Stimulated activated CD4-positive, alpha-beta T cell treated with anti-CD3 and anti-CD28 coated beads, TNF-alpha, amount 100 ng/mL, for 1 hour (primary cell): ENCODE measurements around the gene RHOT1.
"Not testable (repeated sequence)": the region's sequence is repeated elsewhere in the genome, so short reads cannot be mapped to it uniquely, and the experiment has no call there.

Experiments
- DNase-seq, 3 donors: peaks; one replicate each; pipeline ENCODE4 v3.0.0-alpha.2; 2020; ENCODE audit warnings: low read depth in 3 of 3, low spot score in 1 of 3

RHOT1 gene

GRCh38 chr17:32222621-32223020, 80.3 kb downstream of the RHOT1 start:
- no peak for DNase-seq

DNA sequence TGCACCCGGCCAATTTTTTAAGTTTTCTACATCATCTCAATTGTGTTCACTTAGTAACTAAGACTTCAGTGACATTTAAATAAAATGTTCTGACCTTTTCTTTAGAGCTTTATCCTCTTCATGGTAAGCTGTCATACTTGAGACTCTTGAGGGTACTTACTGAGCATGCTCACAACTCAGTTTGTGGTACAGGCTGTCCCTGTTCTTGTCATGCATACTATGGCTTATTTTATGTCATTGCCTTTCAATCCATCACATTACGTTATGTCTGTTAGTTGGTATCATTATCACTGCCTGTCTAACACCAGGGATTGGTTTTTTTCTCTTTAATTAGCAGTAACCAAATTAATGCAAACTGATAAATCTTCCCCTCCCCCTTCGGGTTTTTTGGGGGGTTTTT, 81.4 kb downstream of the RHOT1 start:
- DNase-seq, result no peak

- DNase-seq, result no peak
These were observed 84.6 kb downstream of the RHOT1 start for GRCh38 chr17:32226886-32227285.

GRCh38 chr17:32227910-32228309, 85.6 kb downstream of the RHOT1 start:
- DNase-seq, result no peak

DNA sequence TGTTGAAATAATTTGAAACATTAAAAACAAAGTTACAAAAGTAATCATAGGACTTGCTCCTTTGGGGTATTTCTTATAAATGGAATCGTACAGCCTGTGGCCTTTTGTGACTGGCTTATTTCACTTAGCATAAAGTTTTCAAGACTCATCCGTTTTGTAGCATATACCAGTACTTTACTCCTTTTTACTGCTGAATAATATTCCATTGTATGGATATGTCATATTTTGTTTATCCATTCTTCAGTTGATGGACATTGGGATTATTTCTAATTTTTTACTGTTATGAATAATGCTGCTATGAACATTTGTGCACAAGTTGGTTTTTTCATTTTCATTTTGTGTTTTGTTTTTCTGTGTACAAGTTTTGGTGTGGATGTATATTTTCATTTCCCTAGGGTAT, 93.3 kb downstream of the RHOT1 start:
- DNase-seq, result no peak

- no peak for DNase-seq
These were observed 97.2 kb downstream of the RHOT1 start for GRCh38 chr17:32239456-32239855.

- no peak for DNase-seq
These were observed 98.4 kb downstream of the RHOT1 start for GRCh38 chr17:32240750-32241149.

GRCh38 chr17:32241640-32242039, 99.3 kb downstream of the RHOT1 start:
- DNase-seq, result no peak

DNA sequence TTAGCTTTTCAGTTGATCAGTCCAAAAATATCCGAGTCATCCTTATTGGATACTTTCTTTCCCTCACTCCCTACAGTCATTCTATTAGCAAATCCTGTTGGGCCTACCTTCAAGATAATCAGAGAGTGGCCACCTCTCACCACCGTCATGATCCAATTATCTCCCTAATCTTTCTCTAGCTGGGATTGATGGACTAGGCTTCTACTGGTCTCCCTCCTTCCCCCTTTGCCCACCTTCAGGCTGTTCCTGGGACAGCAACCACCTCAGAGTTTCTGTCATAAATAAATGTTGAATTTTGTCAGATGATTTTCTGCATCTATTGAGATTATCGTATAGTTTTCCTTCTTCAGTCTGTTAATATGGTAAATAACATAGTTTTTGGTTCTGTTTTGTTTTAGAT, 107.2 kb downstream of the RHOT1 start:
- no peak for DNase-seq

- DNase-seq, result peak in 2 of 3 donors; percentile 25 to 48
These were observed 110.9 kb downstream of the RHOT1 start for GRCh38 chr17:32253117-32253611.

DNA sequence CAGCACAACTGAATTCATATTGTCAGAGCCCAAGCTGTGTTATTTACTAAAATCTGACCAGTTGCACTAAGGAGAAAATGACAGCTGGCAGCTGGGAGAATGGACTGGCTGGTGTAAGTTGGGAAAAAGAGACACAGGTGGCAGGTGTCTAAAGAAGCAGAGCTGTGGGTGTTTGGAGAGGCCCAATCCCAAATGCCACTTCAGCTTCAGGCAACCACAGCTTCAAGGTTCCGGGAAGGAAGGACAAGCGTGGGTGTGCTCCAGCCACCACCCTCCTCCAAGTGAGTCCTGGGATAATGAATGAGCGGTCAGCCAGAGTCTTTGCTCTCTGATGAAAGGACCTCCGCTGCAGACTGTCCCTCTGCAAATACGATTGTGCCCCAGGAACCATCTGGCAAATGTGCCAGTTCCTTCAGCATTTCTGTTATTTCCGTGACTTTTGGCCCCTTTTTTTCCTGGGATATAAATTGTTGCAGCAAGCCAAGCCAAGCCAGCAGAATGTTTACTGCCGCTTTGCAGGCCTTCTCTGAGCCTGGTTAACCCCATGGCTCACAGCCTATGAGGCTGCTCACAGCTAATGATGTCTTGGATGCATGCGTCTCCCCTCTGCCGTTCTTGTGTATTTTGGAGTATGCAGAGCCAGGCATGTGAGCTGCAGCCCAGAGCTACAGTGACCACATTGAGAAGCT, 113.9 kb downstream of the RHOT1 start:
- DNase-seq, result no peak

- no peak for DNase-seq
These were observed 114.4 kb downstream of the RHOT1 start for GRCh38 chr17:32256701-32257019.

DNA sequence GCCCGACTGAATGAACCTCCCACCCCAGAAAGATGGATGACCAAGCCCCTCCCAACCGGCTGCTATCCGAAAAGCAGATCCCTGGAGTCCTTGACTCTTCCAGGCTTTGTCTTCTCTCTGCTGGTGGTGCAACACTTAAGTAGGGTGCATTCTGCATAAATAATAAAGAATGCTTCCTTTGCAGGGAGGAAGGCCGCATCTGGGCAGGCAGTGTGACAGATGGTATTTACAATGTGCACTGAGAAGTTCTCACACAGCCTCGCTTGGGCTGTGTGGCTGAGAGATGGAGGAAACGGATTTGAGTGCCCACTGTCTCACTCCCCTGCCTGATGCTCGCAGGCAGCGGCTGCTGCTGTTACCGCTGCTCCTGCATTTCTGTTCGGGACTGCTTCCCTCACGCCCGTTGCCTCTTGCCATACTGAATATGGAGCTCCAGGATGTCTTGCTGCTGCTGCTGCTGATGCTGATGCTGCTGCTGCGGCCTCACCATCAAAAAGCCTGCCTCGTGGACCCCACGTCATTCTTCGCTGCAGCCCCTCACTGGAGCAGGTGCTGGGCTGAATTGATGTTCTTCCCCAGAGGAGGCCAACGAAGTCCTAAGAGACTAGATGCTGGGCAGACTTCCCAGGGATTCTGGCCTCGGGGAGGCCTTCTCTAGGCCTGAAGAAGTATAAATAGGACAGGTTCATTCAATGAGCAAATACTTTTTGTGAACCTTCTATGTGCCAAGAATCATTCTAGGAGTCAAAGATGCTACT, 116.3 kb downstream of the RHOT1 start:
- DNase-seq, result no peak

DNA sequence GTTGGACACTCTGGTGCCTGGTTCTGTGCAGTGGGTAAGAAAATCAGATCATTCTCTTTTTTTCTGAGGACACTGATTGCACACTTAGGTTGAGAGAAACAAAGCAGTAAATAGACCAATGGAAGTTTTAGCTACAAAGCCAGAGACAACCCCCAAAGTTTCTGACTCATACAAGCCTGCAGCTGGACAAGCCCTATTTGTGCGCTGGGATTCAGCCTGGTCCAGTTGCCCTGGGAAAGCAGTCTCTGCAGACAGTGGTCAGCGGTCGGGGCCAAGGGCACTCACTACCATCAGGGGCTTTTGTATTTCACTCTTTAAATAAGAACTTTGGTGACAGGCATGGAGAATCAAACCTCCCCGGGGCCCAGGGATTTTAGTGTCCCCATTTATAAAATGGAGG, 117.3 kb downstream of the RHOT1 start:
- DNase-seq, result no peak

GRCh38 chr17:32261417-32261736, 119.1 kb downstream of the RHOT1 start:
- no peak for DNase-seq

GRCh38 chr17:32261936-32262510, 119.7 kb downstream of the RHOT1 start:
- no peak for DNase-seq

GRCh38 chr17:32263515-32263914, 121.2 kb downstream of the RHOT1 start:
- DNase-seq, result not testable (repeated sequence)

- DNase-seq, result no peak
These were observed 122.0 kb downstream of the RHOT1 start for GRCh38 chr17:32264140-32264799.

DNA sequence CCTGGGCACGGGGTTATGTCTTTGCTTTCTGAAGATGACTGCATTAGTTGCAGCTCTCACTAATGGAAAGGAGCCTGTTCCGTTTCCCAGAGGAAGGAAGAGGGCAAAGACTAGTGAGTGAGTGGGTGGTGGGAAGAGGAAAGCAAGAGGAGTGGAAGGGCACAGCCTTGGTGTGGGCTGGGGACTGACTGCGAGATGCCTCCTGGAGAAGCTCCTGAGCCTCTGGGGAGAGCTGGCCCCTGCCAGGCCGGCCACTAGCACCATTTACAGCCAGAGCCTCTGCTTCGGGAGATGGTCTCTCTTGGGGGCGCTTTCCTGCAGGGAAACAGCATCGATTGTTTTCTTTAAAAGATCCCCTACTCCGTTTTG, 122.5 kb downstream of the RHOT1 start:
- no peak for DNase-seq

DNA sequence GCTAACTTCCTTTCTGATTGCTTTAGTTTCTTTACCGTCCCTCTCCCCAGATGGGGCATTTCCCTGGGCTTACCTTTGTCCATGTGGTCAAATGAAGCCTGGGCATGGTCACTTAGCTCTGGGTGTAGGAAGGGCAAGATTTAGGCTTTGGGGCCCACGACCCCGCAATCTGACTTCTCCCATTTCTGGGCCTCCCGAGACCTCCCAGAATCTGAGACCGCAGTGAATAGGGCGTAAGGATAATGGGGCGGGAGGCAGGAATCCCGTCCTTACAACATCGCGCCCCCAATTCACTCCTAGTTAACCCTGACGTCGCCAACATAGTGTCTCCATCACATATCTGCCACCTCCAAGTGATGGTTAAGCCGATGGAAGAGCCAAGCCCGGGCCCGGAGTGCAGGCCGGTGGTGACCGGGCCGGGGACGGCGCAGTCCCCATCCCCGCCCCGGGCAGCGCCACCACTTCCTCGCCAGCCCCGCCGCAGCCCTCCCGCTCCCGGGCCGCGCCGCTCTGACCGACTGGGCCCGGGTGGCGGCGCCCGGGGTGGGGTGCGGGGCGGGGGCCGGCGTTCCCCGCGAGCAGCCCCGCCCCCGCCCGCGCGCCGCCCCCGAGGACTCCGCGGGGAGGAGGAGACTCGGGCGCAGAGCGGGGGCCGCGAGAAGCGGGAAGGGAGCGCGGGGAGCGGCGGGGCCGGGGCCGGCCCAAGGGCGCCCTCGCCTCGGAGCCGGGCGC, 123.1 kb downstream of the RHOT1 start, which contains the start of gene RHBDL3:
TSS of gene RHBDL3 (plus strand) at position 641 of the 732 bp plus-strand sequence. CDS start 358 bp downstream, outside the sequence.
- no peak for DNase-seq

GRCh38 chr17:32266051-32266388, 123.7 kb downstream of the RHOT1 start:
- no peak for DNase-seq
